ENCODE measurements around the gene FHIT. TPM values are rescaled to one million over a fixed set of nuclear protein-coding genes. Genes with fewer than 3 reads are reported as not detected.

The FHIT gene
- total RNA-seq, 2 donors from 2014 or later, result 6.8 to 12.3 TPM

- Histone ChIP-seq H3K4me1 (ENCODE audit: control insufficient read depth, insufficient read depth, low read length) (no peaks in the 10 kb centered on the region), H3K9me3 (ENCODE audit: control insufficient read depth, low read length) (no peaks in the 10 kb centered on the region), H3K27ac (ENCODE audit: low read depth, low read length) (no peak overlapping the region), H3K9ac (ENCODE audit: extremely low read depth, low read length, poor library complexity, severe bottlenecking) (no peak overlapping the region), H3K27me3 (ENCODE audit: control insufficient read depth, insufficient read depth, low read length, poor library complexity, severe bottlenecking) (no peaks in the 10 kb centered on the region), H3K36me3 (ENCODE audit: control insufficient read depth, insufficient read depth, low read length) (no peaks in the 10 kb centered on the region), H3K4me3 (ENCODE audit: low read length) (no peak overlapping the region)
- Mint-ChIP-seq H3K4me1 (no peaks in the 10 kb centered on the region), H3K27me3 (ENCODE audit: insufficient read depth) (no peaks in the 10 kb centered on the region), H3K4me3 (no peak overlapping the region), H3K9me3 (peaks cover 2% of the 10 kb centered on the region), H3K36me3 (ENCODE audit: low read depth) (no peaks in the 10 kb centered on the region), H3K27ac (no peak overlapping the region)
- TF ChIP-seq, protein P1, sequence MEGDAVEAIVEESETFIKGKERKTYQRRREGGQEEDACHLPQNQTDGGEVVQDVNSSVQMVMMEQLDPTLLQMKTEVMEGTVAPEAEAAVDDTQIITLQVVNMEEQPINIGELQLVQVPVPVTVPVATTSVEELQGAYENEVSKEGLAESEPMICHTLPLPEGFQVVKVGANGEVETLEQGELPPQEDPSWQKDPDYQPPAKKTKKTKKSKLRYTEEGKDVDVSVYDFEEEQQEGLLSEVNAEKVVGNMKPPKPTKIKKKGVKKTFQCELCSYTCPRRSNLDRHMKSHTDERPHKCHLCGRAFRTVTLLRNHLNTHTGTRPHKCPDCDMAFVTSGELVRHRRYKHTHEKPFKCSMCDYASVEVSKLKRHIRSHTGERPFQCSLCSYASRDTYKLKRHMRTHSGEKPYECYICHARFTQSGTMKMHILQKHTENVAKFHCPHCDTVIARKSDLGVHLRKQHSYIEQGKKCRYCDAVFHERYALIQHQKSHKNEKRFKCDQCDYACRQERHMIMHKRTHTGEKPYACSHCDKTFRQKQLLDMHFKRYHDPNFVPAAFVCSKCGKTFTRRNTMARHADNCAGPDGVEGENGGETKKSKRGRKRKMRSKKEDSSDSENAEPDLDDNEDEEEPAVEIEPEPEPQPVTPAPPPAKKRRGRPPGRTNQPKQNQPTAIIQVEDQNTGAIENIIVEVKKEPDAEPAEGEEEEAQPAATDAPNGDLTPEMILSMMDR (conservative IDR thresholded peaks at IDR 0.05), result no peak
- DNase-seq, result no peak
- WGBS, 2 experiments (ENCODE audit: insufficient coverage in 1 of 2, insufficient read length in 1 of 2), result 77 to 100% methylated on average over 1 to 2 of the region's 2 CpGs
These were observed 1045.0 kb downstream of the FHIT start for GRCh38 chr3:60206206-60206605.

GRCh38 chr3:60202052-60202726, 1049.1 kb downstream of the FHIT start:
- H3K27me3 ChIP-seq (ENCODE audit: control insufficient read depth, insufficient read depth, low read length, poor library complexity, severe bottlenecking), result no peaks in the 10 kb centered on the region
- TF ChIP-seq, protein P1 (conservative IDR thresholded peaks at IDR 0.05), result no peak
- DNase-seq, result no peak
- no peak overlapping the region for H3K27ac Mint-ChIP-seq
- H3K4me3 Mint-ChIP-seq, result no peak overlapping the region
- WGBS, 2 experiments (ENCODE audit: insufficient coverage in 1 of 2, insufficient read length in 1 of 2), result 80 to 89% methylated on average over 2 to 3 of the region's 3 CpGs
- peaks cover 8% of the 10 kb centered on the region for H3K4me1 Mint-ChIP-seq
- no peaks in the 10 kb centered on the region for H3K36me3 ChIP-seq (ENCODE audit: control insufficient read depth, insufficient read depth, low read length)
- no peaks in the 10 kb centered on the region for H3K9me3 ChIP-seq (ENCODE audit: control insufficient read depth, low read length)
- no peaks in the 10 kb centered on the region for H3K36me3 Mint-ChIP-seq (ENCODE audit: low read depth)
- H3K4me3 ChIP-seq (ENCODE audit: low read length), result no peak overlapping the region
- H3K4me1 ChIP-seq (ENCODE audit: control insufficient read depth, insufficient read depth, low read length), result no peaks in the 10 kb centered on the region
- no peak overlapping the region for H3K27ac ChIP-seq (ENCODE audit: low read depth, low read length)
- H3K9ac ChIP-seq (ENCODE audit: extremely low read depth, low read length, poor library complexity, severe bottlenecking), result no peak overlapping the region
- H3K27me3 Mint-ChIP-seq (ENCODE audit: insufficient read depth), result no peaks in the 10 kb centered on the region
- no peaks in the 10 kb centered on the region for H3K9me3 Mint-ChIP-seq

- H3K27ac ChIP-seq (ENCODE audit: low read depth, low read length), result no peak overlapping the region
- H3K9me3 ChIP-seq (ENCODE audit: control insufficient read depth, low read length), result no peaks in the 10 kb centered on the region
- Mint-ChIP-seq H3K4me3 (no peak overlapping the region), H3K4me1 (peaks cover 8% of the 10 kb centered on the region), H3K36me3 (ENCODE audit: low read depth) (no peaks in the 10 kb centered on the region), H3K27ac (no peak overlapping the region), H3K27me3 (ENCODE audit: insufficient read depth) (no peaks in the 10 kb centered on the region), H3K9me3 (no peaks in the 10 kb centered on the region)
- DNase-seq, result no peak
- H3K36me3 ChIP-seq (ENCODE audit: control insufficient read depth, insufficient read depth, low read length), result no peaks in the 10 kb centered on the region
- WGBS, 2 experiments (ENCODE audit: insufficient coverage in 1 of 2, insufficient read length in 1 of 2), result no CpG with 5 or more reads among the region's 1 CpG
- H3K27me3 ChIP-seq (ENCODE audit: control insufficient read depth, insufficient read depth, low read length, poor library complexity, severe bottlenecking), result no peaks in the 10 kb centered on the region
- no peaks in the 10 kb centered on the region for H3K4me1 ChIP-seq (ENCODE audit: control insufficient read depth, insufficient read depth, low read length)
- no peak overlapping the region for H3K9ac ChIP-seq (ENCODE audit: extremely low read depth, low read length, poor library complexity, severe bottlenecking)
- TF ChIP-seq, protein P1 (conservative IDR thresholded peaks at IDR 0.05), result no peak
- H3K4me3 ChIP-seq (ENCODE audit: low read length), result no peak overlapping the region
These were observed 1051.9 kb downstream of the FHIT start for GRCh38 chr3:60199306-60199705.
